Testis (tissue), 2 donors: ENCODE measurements around the gene SYNGR2.

Source experiments
- POLR2A ChIP-seq: fragments of 450-650 bp; IDR thresholded peaks from one replicate; pipeline ENCODE4 v1.6.1; 2017; ENCODE audit warnings: antibody characterized with exemption, mild to moderate bottlenecking, moderate library complexity
- TF ChIP-seq, protein P1 (sequence below), 3 experiments: fragments of 450-650 bp in 2 of 3; fragments of 200-600 bp in 1 of 3; sonication (generic) in 1 of 3; IDR thresholded peaks; one replicate each; pipeline ENCODE4 v1.5.1; 2016 to 2019; ENCODE audit warnings: antibody characterized with exemption in 3 of 3, mild to moderate bottlenecking in 2 of 3, moderate library complexity in 1 of 3

DNA sequence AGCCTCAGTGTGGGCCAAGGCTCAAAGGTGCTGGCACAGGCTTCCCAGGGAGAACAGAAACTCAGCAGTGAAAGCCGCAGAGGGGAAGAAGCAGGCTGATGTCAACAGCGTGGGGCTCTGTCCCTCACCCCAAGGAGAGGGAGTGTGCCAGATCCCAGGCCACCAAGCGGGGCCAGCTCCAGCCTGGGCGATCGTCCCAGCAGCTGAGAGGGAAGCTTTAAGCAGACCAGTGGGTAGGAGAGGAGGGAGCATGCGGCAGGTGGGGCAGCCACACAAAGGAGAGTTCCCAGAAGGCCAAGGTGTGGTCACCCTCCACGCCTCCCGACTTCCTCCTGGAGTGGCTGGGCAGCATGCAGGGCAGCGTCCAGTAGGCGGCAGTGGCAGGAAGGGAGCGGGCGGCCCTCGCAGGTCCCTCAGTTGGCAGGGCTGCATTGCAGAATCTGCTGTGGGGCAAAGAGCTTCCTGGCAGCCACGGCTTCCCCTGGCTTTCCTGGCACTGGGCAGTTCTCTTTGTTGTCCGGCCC is 6.0 kb downstream of the SYNGR2 start:
- TF ChIP-seq, protein P1, sequence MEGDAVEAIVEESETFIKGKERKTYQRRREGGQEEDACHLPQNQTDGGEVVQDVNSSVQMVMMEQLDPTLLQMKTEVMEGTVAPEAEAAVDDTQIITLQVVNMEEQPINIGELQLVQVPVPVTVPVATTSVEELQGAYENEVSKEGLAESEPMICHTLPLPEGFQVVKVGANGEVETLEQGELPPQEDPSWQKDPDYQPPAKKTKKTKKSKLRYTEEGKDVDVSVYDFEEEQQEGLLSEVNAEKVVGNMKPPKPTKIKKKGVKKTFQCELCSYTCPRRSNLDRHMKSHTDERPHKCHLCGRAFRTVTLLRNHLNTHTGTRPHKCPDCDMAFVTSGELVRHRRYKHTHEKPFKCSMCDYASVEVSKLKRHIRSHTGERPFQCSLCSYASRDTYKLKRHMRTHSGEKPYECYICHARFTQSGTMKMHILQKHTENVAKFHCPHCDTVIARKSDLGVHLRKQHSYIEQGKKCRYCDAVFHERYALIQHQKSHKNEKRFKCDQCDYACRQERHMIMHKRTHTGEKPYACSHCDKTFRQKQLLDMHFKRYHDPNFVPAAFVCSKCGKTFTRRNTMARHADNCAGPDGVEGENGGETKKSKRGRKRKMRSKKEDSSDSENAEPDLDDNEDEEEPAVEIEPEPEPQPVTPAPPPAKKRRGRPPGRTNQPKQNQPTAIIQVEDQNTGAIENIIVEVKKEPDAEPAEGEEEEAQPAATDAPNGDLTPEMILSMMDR (IDR thresholded peaks at IDR 0.05) = peak in 1 of 3 experiments; percentile 28
- TF ChIP-seq POLR2A = no peak
